ENCODE results near the gene EGFLAM.
A peak's percentile ranks its signal among the peaks of the same experiment; 100 is the strongest.

The EGFLAM gene

GRCh38 chr5:38331831-38332230, 73.5 kb downstream of the EGFLAM start:
- no peak for DNase-seq

GRCh38 chr5:38333181-38333580, 74.8 kb downstream of the EGFLAM start:
- DNase-seq = peak in 2 of 3 donors; percentile 2 to 5

DNA sequence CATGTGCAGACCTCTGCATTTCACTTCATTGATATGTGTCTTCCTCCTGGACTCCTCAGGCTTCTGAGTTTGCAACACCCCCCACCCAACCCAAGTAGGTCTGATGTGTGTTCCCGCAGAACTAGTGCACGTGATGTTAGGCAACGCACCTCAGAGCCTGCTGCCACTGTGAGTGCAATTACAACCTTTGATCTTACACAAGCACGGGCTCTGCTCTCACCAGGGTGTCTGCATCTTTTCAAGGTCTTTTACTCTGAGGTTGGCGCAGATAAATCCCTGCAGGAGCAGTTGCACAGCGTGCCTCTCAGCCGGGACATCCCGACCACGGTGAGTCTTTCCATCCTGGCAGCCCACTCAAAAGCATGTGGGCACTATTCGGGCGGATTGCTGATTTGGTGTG, 80.1 kb downstream of the EGFLAM start:
- DNase-seq = no peak

DNA sequence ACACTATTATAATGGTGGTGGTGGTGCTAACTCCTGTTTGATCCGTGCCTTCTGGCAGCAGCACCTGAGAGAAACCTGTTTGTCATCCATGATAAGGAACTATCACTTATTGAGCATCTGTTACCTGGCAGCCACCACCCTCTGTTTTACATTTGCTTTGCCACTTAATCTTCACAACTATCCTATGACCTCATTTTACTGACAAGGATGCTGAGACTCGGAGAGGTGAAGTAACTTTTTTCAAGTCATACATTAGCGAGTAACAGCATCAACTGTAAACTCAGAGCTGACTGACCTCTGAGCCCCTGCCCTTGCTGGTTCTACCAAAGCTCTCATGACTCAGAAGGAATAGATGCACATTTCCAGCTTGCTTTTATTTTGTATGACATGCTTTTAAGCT, 81.1 kb downstream of the EGFLAM start:
- DNase-seq = no peak

- DNase-seq = no peak
These were observed 82.7 kb downstream of the EGFLAM start for GRCh38 chr5:38341056-38341455.

- DNase-seq = no peak
These were observed 83.3 kb downstream of the EGFLAM start for GRCh38 chr5:38341641-38342040.

GRCh38 chr5:38342261-38342660, 83.9 kb downstream of the EGFLAM start:
- DNase-seq = no peak

DNA sequence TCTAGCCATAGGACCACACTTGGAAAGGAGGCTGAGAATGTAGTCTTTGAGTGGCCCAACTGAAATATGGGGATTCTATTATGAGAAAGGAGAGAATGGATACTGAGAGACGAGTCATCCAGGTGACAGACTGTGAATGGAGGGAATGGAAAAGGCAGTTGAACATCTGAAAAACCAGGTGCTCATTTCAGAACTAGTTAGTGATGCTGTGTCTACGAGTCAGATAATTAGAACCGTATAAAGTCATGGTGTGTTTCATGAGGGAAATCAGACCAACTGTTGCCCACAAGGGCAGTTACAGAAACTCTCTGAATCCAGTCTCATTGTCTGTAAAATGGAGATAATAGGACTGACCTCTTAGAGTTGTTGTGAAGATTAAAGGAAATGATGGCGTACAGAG, 86.5 kb downstream of the EGFLAM start:
- DNase-seq = no peak

GRCh38 chr5:38346593-38346992, 88.2 kb downstream of the EGFLAM start:
- DNase-seq = no peak

GRCh38 chr5:38347040-38347763, 88.8 kb downstream of the EGFLAM start:
- no peak for DNase-seq

GRCh38 chr5:38347896-38348295, 89.5 kb downstream of the EGFLAM start:
- DNase-seq = no peak

DNA sequence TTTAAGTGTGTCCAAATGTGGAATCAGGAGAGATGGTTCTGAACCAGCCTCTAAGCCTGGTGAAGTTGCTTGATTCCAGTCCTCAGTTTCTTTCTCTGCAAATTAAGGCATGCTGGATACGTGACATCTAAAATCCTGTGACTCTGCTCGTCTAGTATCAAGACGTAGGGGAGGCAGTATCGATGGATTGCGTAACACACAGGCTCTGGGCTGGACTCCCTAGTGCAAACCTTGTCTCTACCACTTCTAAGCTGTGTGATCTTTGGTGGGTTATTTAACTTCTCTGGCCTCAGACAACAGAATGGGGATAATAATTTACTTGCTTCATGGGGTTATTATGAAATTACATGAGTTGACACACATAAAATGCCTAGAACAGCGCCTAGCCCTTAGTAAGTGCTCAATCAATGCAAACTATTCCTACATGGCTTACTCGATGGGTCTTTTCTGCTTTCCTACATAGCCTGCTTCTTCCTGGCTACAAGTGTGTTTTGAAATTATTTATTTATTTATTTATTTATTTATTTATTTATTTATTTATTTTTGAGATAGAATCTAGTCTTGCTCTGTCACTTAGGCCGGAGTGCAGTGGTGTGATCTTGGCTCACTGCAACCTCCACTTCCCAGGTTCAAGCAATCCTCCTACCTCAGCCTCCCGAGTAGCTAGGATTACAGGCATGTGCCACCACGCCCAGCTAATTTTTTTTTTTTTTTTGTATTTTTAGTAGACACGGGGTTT, 102.1 kb downstream of the EGFLAM start:
- no peak for DNase-seq

DNA sequence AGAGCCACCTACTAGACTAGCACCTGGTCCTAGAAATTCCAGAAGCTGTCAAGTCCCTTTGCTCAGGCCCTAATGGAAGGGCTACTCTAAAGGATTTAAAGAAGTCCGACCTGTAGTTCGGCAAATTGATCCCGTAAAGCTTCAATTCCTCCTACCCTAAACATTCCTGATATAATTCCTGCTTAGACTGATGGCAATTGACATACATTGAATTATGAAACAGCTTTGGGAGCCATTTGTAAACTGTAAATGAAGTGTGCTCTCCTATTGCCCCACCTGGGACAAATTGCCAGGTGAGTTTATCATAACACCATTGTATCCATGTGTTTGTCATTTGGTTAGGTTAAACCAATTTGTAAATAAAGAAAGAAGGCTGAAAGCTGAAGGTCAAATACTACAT, 104.4 kb downstream of the EGFLAM start:
- DNase-seq = no peak

- no peak for DNase-seq
These were observed 106.5 kb downstream of the EGFLAM start for GRCh38 chr5:38364825-38365224.

- DNase-seq = no peak
These were observed 109.1 kb downstream of the EGFLAM start for GRCh38 chr5:38367410-38367809.

DNA sequence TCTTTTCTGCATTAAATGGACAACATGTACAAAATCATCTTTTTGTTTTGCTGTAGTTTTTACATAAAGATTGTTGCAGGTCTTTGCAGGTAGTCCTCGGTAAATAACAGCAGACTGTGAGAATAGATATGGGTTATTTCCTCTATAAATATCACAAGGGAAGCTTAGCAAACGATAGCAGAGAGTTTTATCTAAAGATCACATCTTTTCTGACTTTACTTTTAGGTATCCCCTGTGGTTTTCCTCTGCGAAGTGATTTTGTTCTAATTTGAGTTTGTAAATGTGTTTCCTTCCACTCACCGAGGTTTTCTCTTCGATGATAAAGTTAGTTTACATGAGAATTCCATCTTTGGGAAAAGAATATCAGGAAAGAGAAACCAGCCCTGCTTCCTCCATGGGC, 109.6 kb downstream of the EGFLAM start:
- no peak for DNase-seq

DNA sequence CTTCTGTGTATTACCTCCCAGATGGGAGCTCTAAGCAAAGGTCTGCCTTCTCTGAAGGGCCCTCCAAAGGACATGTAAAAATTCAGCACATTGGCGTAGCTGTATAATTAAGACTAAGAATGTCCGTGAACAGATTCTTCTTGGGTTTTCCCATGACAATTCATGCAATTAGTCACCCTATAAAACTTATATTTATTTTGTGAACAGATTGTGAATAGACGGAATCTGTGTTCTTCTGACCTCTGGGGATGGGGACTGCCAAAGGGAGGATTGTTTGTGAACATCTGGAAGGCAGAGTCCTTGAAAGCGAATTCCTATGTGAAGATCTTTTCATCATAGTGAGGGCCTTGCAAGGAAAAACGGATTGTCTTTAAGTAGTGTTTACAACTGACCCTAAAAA, 111.3 kb downstream of the EGFLAM start:
- no peak for DNase-seq

DNA sequence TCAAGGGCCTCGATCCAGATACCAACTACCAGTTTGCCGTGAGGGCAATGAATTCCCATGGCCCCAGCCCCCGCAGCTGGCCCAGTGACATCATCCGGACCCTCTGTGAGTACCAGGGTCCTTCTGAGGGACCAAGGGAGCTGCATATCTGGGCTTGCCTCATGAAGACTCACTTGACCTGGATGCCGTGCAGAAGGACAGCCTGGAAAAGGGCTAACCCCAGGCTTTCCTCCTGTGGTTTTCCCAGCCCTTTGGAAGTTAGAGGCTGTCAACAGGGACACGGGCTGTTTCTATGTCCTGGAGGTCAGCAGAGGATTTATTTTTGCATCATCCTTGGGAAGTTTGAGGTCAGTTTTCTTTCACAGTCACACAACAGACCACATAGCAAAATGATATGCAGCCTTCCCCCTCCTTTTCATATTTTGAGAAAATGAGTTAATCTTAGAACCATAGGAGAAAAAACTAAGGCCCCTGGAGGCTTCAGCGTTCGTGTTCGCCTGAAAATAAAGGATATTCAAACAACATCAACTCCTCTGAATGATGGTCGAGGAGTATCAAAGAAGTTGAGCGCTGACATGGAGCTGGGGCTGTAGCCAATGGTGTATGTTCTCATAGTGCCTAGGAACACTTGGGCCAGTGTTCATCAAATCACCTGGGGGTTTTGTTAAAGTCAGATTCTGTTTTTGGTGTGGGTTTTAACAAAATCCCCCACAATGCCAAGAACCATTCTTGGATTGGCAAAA, 112.2 kb downstream of the EGFLAM start:
- no peak for DNase-seq

GRCh38 chr5:38371596-38371995, 113.2 kb downstream of the EGFLAM start:
- no peak for DNase-seq

DNA sequence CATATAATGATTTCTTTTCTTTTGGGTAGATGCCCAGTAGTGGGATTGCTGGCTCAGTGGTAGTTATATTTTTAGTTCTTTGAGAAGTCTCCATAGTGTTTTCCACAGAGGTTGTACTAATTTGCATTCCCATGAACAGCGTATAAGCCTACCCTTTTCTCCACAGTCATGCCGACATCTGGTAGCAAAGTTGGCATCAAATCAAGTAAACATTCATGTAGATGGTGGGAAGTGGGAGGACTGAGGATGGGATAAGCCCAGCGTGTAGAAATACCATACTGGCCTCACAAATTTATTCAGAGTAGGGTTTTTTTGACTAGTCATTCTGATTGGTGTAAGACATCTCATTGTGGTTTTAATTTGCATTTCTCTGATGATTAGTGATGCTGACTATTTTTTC, 115.4 kb downstream of the EGFLAM start:
- no peak for DNase-seq

DNA sequence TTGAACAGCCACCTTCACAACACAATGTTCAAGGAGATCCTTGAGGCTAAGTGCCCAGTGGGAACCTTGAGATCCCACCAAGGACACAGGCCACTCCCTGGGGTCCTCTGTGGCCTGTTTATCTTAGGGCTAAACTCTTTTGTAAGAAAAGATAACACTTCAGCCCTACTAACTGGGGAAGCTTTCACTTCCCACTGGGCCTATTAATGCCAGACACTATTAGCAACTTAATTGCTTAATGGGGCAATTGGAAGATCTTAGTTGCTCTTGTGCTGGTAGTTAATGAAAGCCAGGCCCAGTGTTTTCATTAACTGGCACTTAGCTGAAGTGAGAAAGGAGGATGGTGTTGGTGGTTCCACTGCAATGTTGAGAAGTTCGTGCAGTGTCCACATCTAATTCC, 117.1 kb downstream of the EGFLAM start:
- no peak for DNase-seq

DNA sequence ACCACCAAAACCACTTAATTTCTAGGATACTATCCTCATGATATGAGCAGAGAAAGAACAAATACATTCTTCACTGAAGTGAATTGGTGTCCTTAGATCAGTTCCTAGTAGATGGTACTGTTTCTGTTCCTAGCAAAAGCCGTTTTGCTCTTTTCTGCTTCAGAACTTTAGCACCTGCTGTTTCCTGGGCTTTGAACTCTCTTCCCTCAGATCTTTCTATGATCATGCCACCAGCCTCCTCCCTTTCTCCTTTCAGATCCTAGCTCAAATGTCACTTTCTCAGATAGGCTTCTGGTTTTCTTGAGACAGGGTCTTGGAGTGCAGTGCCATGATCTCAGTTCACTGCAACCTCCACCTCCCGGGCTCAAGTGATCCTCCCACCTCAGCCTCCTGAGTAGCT, 118.0 kb downstream of the EGFLAM start:
- no peak for DNase-seq

DNA sequence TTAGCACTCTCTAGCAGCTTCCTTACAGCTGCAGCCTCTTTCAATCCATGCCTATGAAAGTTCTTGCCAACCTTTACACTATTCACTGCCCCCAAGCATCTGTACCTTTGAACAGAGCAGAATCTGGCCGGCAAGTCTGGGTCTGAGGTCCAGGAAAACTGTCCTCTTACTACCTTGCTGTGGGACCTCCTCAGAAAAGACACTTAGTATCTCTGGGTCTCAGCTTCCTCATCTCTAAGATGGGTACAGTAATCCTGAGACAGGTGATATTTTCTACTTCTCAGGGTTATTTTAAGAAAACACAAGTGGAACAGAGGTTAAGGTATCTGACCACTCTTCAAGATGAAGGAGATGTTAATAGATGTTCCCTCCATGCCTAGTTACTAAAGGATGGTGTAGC, 120.2 kb downstream of the EGFLAM start:
- no peak for DNase-seq

DNA sequence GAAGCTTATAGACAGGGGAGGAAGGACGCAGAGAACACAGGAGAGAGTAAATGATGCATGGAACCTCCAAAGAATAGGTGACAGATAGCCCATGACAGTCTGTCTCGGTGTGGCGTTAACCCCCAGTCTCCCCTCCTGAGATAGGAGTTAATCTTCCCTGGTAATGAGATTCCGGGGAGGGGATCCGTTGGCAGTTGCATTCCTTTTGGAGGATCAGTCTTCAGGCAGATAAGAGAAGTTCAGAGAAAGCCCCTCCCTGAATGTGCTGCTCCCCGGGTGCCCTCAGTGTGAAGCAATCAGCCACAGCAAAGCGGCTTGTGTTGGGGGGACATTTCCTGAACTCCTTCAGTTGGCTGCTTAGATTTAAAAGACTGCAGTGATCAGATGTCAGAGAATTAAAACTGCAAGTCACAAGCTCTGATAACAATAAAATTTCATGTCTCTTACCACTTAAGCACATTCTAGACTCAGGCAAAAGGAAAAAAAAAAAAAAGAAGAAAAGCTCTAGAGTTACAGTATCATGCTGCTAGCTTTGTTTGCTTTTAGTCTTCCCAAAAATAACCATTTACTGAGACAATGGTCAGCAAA, 121.1 kb downstream of the EGFLAM start:
- peak in 1 of 3 donors; percentile 3 for DNase-seq

All from suppressor macrophage treated with lipopolysaccharide for 1 hour (primary cell).